ENCODE data around the gene TRAPPC2L. TPM values are rescaled to one million over a fixed set of nuclear protein-coding genes. Genes with fewer than 3 reads are reported as not detected.
"Not testable (repeated sequence)": the region's sequence is repeated elsewhere in the genome, so short reads cannot be mapped to it uniquely, and the experiment has no call there.

The TRAPPC2L gene
- total RNA-seq, 1 donor from 2014 or later: 39.9 TPM

GRCh38 chr16:88817785-88818574 lies 38.9 kb upstream of the TRAPPC2L start:
- DNase-seq (ENCODE audit: low spot score): no peak

- DNase-seq (ENCODE audit: low spot score): no peak
These were observed 38.4 kb upstream of the TRAPPC2L start for GRCh38 chr16:88818575-88818874.

- no peak for DNase-seq (ENCODE audit: low spot score)
These were observed 37.8 kb upstream of the TRAPPC2L start for GRCh38 chr16:88819126-88819525.

GRCh38 chr16:88820385-88821025 lies 36.4 kb upstream of the TRAPPC2L start:
- no peak for DNase-seq (ENCODE audit: low spot score)

- DNase-seq (ENCODE audit: low spot score): no peak
These were observed 35.6 kb upstream of the TRAPPC2L start for GRCh38 chr16:88821168-88821850.

- DNase-seq (ENCODE audit: low spot score): no peak
These were observed 34.5 kb upstream of the TRAPPC2L start for GRCh38 chr16:88822281-88823040.

- not testable (repeated sequence) for DNase-seq (ENCODE audit: low spot score)
These were observed 33.3 kb upstream of the TRAPPC2L start for GRCh38 chr16:88823646-88824045.

GRCh38 chr16:88824256-88825077 lies 32.5 kb upstream of the TRAPPC2L start:
- no peak for DNase-seq (ENCODE audit: low spot score)

- DNase-seq (ENCODE audit: low spot score): no peak
These were observed 31.8 kb upstream of the TRAPPC2L start for GRCh38 chr16:88825146-88825545.

GRCh38 chr16:88826070-88826840 lies 30.7 kb upstream of the TRAPPC2L start:
- DNase-seq (ENCODE audit: low spot score): no peak

GRCh38 chr16:88827727-88828126 lies 29.2 kb upstream of the TRAPPC2L start:
- no peak for DNase-seq (ENCODE audit: low spot score)

- DNase-seq (ENCODE audit: low spot score): no peak
These were observed 28.2 kb upstream of the TRAPPC2L start for GRCh38 chr16:88828711-88829110.

GRCh38 chr16:88830258-88830657 lies 26.7 kb upstream of the TRAPPC2L start:
- no peak for DNase-seq (ENCODE audit: low spot score)

- DNase-seq (ENCODE audit: low spot score): no peak
These were observed 26.1 kb upstream of the TRAPPC2L start for GRCh38 chr16:88830783-88831182.

GRCh38 chr16:88831838-88832237 lies 25.1 kb upstream of the TRAPPC2L start:
- no peak for DNase-seq (ENCODE audit: low spot score)

GRCh38 chr16:88833086-88833485 lies 23.8 kb upstream of the TRAPPC2L start:
- DNase-seq (ENCODE audit: low spot score): no peak

- no peak for DNase-seq (ENCODE audit: low spot score)
These were observed 22.3 kb upstream of the TRAPPC2L start for GRCh38 chr16:88834670-88835069.

- no peak for DNase-seq (ENCODE audit: low spot score)
These were observed 21.5 kb upstream of the TRAPPC2L start for GRCh38 chr16:88835383-88835782.

GRCh38 chr16:88835818-88836217 lies 21.1 kb upstream of the TRAPPC2L start:
- DNase-seq (ENCODE audit: low spot score): no peak

- DNase-seq (ENCODE audit: low spot score): no peak
These were observed 20.1 kb upstream of the TRAPPC2L start for GRCh38 chr16:88836791-88837190.

Measured in mesenteric fat pad (tissue), 1 donor.